Activated CD4-positive, alpha-beta T cell treated with anti-CD3 and anti-CD28 coated beads, Interleukin-2, amount 10 ng/mL, durations not matched to agents 24 days and 14 days (primary cell): ENCODE results near the gene ANGEL2. TPM values are rescaled to one million over a fixed set of nuclear protein-coding genes. Genes with fewer than 3 reads are reported as not detected.

ENCODE experiments used
- DNase-seq: peaks from one replicate; pipeline ENCODE4 v3.0.0; 2022
- H3K27ac Mint-ChIP-seq: one replicate; pipeline ENCODE4 v1.8.0; 2022; ENCODE audit warnings: mild to moderate bottlenecking, mixed read lengths
- H3K27me3 Mint-ChIP-seq: one replicate; pipeline ENCODE4 v1.8.0; 2022; ENCODE audit warnings: mixed read lengths
- H3K36me3 Mint-ChIP-seq: one replicate; pipeline ENCODE4 v1.8.0; 2022; ENCODE audit warnings: low read depth, mild to moderate bottlenecking, mixed read lengths
- H3K4me1 Mint-ChIP-seq: one replicate; pipeline ENCODE4 v1.8.0; 2021; ENCODE audit warnings: mixed read lengths
- H3K4me3 Mint-ChIP-seq: one replicate; pipeline ENCODE4 v1.8.0; 2022; ENCODE audit warnings: mild to moderate bottlenecking, moderate library complexity, mixed read lengths
- H3K9me3 Mint-ChIP-seq: one replicate; pipeline ENCODE4 v1.8.0; 2021; ENCODE audit warnings: mixed read lengths
- intact Hi-C: fragments of 100-400 bp; cut with micrococcal nuclease; formaldehyde crosslinking; loops from one replicate; pipeline ENCODE4 v1.15.1; 2023
- total RNA-seq: library from RNA; stranded (reverse); gene quantifications from 2 replicates; pipeline ENCODE4 v1.2.3, GENCODE V29; 2022

Gene ANGEL2
- total RNA-seq, 1 donor from 2014 or later, result 43.7 TPM

DNA sequence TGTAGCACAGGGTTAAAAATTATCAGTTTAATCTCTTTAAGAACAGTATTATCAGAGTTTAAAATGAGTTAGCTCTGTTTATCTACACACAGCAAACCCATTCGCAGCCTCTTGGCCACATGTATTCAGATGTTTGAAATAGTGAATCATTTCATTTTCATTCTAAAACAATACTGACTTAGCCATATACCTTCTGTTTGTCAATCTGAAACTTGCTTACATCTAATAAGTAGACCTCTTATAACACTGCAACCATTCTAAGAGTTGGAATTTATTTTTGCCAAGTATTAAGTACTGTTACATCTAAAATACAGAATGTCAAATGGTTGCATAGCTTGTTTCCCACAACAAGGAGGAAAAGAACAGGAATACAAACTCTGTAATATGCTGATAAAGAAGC is 25.4 kb downstream of the ANGEL2 start:
- DNase-seq, result no peak
- Mint-ChIP-seq H3K4me3 (no peak overlapping the region), H3K9me3 (no peaks in the 10 kb centered on the region), H3K36me3 (peaks cover 15% of the 10 kb centered on the region), H3K27ac (no peak overlapping the region), H3K4me1 (no peaks in the 10 kb centered on the region), H3K27me3 (no peaks in the 10 kb centered on the region)
- intact Hi-C loops, result no loop called here

DNA sequence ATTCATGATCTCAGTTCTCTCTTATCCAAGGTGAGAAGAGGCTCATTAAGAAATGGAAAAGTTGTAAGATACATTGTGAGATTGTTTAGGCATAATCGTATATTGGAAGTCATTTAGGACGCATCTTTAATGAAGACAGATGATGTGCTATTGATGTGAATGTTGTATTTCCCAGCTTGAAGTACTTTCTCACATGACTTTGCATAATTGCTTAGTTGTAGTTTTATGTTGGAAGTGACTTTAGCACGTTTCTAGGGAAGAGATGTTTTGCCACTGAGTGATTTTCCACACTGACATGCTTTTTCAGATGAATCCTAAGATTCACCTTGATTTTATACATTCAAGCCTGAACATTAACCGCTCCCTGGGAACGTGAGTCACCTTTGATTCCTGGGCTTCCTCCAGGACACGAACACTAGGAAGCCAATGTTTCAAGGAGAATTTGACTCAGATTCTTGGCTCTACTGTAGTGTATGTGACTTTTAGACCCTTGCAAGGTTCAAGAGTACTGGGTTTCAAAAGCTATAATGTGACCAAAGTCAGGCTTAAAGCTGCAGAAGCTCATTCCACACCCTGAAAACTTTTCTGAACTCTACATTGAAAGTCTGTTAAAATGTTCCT is 27.9 kb downstream of the ANGEL2 start:
- Mint-ChIP-seq H3K9me3 (no peaks in the 10 kb centered on the region), H3K4me1 (no peaks in the 10 kb centered on the region), H3K27ac (no peak overlapping the region), H3K36me3 (peaks cover 8% of the 10 kb centered on the region), H3K4me3 (no peak overlapping the region), H3K27me3 (no peaks in the 10 kb centered on the region)
- intact Hi-C loops, result no loop called here
- no peak for DNase-seq

DNA sequence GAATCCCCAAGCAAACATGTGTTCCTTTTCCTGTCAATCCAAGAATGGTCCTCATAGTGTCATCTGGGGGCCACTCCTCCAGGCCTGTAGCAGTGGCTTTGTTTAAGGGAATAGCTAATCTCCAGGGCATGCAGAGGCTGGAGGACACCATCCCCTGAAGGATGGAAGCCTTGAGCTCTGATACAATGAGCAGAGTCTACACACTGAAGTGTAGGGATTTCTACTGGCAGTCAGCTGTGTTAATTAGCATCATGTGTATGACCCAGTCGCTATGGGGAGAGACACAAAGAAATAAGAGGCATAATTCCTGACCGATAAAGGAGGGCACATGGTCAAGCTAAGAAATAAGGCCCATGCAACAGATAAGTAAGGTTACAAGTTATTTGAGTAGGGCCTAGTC is 29.1 kb downstream of the ANGEL2 start:
- H3K9me3 Mint-ChIP-seq, result no peaks in the 10 kb centered on the region
- intact Hi-C loops, result no loop called here
- peaks cover 3% of the 10 kb centered on the region for H3K36me3 Mint-ChIP-seq
- no peak overlapping the region for H3K27ac Mint-ChIP-seq
- peaks cover 4% of the 10 kb centered on the region for H3K4me1 Mint-ChIP-seq
- no peak for DNase-seq
- H3K4me3 Mint-ChIP-seq, result no peak overlapping the region
- H3K27me3 Mint-ChIP-seq, result no peaks in the 10 kb centered on the region

DNA sequence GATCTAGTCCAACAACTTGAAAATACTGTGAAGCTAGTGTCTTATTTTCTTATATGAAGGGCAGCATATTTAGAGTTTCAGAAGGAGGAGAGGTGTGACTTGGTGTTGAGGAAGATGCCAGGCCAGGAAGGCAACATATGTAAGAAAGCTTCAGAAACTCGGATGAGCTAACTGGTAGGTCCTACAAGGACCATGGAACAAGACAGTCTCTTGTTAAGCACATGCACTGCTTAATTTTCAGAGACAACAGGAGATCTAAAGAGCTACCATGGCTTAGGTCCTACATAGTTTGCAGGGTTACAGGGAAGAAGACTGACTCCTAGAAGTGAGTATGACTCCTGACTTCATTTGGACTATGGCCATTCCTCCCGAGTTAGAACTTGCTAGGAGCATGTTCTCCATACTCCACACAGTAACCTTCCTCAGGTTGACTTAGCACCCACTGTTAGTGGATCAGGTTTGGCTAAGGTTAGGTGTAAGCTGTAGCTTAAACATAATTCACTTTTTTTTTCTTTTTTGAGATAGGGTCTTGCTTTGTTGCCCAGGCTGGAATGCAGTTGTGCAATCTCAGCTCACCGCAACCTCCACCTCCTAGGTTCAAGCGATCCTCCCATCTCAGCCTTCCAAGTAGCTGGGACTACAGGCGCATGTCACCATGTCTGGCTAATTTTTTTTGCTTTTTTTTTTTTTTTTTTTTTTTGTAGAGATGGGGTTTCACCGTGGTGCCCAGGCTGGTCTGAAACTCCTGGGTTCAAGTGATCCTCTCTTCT is 31.0 kb downstream of the ANGEL2 start:
- Mint-ChIP-seq H3K9me3 (no peaks in the 10 kb centered on the region), H3K27me3 (no peaks in the 10 kb centered on the region), H3K4me3 (no peak overlapping the region), H3K4me1 (peaks cover 7% of the 10 kb centered on the region), H3K27ac (no peak overlapping the region), H3K36me3 (no peaks in the 10 kb centered on the region)
- intact Hi-C loops, result no loop called here
- no peak for DNase-seq

DNA sequence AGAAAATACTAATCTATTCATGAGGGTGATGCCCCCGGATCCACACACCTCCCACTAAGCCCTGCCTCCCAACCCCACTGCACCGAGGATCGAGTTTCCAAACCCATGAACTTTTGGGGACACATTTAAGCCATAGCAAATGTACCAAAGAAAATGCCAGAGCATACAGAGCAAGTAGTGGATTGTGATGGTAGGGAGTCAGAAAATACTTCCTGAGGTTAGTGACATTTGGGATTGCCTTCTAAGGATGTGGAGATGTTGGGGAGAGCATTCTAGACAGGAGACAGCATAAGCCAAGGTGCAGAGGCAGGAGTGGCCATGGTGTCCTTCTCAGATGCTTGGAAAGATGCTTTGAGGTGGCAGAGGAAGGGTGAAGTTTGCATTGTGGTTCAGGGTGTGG is 32.2 kb downstream of the ANGEL2 start:
- H3K36me3 Mint-ChIP-seq, result no peaks in the 10 kb centered on the region
- no peaks in the 10 kb centered on the region for H3K9me3 Mint-ChIP-seq
- no peak for DNase-seq
- H3K4me1 Mint-ChIP-seq, result peaks cover 13% of the 10 kb centered on the region
- H3K4me3 Mint-ChIP-seq, result no peak overlapping the region
- H3K27ac Mint-ChIP-seq, result no peak overlapping the region
- H3K27me3 Mint-ChIP-seq, result no peaks in the 10 kb centered on the region
- intact Hi-C loops, result no loop called here

DNA sequence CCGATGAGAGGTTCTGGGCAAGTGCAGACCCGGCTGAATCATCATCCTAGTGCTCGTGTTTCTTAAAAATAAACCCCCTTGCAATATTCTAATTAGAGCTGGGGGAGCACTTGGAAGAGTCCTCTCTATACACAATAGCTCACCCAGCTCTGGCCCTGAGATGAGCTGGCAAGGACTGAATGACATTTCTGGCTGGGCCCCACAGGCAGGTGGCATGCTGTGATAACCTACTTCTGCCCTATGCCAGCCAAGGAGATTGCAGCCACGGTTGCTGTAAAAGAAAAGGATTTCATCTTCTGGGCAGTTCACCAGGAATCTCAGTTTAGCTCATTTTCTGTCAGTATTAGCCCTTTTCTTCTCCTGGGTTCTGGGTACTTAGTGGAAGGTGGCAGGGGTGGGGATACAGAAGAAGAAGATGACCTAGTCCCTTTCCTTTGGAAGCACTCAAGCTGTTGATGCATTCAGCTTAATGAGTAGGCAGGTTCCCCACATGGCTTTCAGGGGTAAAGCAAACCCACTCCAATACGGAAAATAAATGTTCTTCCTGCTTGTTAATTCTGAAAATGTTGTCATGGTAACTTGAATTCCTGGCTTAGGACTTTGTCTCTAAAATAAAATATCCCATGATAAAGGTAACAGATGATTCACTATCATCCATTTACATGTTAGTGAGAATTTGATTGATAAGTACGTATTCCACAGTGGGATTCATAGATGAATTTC is 33.1 kb downstream of the ANGEL2 start:
- no peak overlapping the region for H3K27ac Mint-ChIP-seq
- H3K9me3 Mint-ChIP-seq, result no peaks in the 10 kb centered on the region
- no peak overlapping the region for H3K4me3 Mint-ChIP-seq
- no peaks in the 10 kb centered on the region for H3K36me3 Mint-ChIP-seq
- DNase-seq, result no peak
- peaks cover 13% of the 10 kb centered on the region for H3K4me1 Mint-ChIP-seq
- intact Hi-C loops, result no loop called here
- H3K27me3 Mint-ChIP-seq, result no peaks in the 10 kb centered on the region

DNA sequence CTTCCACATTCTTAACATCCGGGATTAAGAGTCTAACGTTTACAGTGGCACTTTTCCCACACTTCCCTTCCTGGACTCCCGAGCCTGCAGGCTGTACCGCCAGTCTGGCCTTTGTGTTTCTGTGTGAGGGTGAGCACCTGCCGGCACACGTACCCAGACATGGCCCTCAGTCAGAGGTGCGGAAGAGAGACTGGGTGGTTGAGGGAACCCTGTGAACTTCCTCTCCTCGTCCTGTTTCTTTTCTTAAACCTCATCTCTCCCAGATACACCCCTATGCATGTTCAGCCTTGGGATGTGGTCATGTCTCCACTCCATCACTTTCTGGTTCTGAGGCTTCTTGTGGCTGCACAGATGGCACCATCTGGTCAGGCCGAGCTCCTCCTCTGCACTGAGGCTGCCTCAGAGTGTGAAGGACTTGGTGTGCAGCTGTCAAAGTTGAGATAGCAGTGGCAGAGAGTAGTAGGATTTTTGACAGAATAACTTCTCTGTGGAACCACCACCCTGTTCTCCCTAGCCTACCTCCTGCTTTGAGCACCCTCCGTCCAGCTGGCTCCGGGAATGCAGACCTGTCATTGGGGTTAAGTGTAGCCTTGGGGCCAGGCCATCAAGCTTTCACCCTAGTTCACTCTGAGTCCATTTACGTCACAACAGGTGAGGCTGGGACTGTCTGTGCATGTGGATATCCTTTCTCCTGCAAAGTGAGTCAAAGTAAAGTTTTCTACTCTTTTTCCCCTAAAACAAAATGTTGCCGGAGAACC is 33.9 kb downstream of the ANGEL2 start:
- Mint-ChIP-seq H3K4me3 (no peak overlapping the region), H3K27me3 (no peaks in the 10 kb centered on the region), H3K36me3 (no peaks in the 10 kb centered on the region), H3K4me1 (peaks cover 13% of the 10 kb centered on the region), H3K27ac (no peak overlapping the region), H3K9me3 (no peaks in the 10 kb centered on the region)
- intact Hi-C loops, result no loop called here
- no peak for DNase-seq

DNA sequence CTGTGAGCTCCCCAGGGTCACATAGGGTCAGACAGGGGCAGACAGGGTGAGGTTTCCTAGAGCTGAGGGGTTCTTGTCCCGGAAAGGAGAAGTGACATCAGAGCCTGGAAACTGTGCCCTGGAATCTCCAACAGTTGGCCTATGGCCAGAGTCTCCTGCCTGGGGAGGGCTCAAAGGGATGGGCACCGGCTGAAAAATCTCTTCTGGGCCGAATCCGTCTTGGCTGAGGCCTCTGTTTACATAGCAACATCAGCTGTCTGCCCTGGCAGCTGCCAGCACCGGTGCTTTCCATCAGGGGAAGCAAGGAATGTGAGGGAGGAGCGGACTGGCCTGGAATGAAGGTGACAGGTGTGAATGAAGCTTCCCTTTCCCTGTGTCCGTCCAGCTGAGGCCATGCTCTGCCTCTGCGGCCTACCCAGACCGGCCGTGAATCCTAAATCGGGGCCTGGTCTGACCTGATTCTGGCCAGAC is 34.6 kb downstream of the ANGEL2 start:
- intact Hi-C loops, result no loop called here
- no peaks in the 10 kb centered on the region for H3K36me3 Mint-ChIP-seq
- no peaks in the 10 kb centered on the region for H3K9me3 Mint-ChIP-seq
- H3K27me3 Mint-ChIP-seq, result peaks cover 2% of the 10 kb centered on the region
- no peak overlapping the region for H3K4me3 Mint-ChIP-seq
- peaks cover 13% of the 10 kb centered on the region for H3K4me1 Mint-ChIP-seq
- no peak overlapping the region for H3K27ac Mint-ChIP-seq
- no peak for DNase-seq

DNA sequence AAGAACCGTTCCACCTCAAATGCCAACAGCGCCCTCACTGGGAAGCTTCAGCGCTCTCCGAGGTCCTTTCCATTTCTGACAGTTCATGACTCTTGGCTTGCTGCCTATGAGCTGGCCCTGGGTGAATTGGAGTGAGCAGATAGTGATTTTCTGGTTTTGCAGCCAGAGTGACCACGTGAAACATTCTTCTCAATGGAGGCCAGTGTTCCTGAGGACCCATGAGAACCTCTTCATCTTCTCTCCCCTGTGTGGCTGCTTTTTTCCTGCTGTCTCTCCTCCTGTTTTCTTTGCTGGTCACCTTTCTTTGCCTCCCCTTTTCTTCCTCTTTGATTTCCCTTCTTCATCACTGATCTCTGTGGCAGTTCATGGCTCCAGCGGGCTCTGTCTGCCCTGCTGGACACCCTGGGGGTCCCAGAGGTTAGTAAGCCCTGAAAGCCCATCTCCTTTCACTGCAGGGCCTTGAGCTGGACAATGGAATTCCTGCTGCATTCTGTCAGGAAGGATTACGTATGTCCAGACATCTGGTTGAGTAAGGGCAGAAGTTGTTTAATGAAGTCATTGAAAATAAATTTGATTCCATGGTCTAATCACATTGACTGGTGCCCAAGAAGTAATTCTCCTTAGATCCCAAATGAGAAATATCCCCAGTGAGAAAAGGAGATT is 35.4 kb downstream of the ANGEL2 start:
- Mint-ChIP-seq H3K4me3 (no peak overlapping the region), H3K27me3 (peaks cover 2% of the 10 kb centered on the region), H3K36me3 (no peaks in the 10 kb centered on the region), H3K9me3 (no peaks in the 10 kb centered on the region), H3K27ac (no peak overlapping the region), H3K4me1 (peaks cover 13% of the 10 kb centered on the region)
- no peak for DNase-seq
- intact Hi-C loops, result no loop called here

DNA sequence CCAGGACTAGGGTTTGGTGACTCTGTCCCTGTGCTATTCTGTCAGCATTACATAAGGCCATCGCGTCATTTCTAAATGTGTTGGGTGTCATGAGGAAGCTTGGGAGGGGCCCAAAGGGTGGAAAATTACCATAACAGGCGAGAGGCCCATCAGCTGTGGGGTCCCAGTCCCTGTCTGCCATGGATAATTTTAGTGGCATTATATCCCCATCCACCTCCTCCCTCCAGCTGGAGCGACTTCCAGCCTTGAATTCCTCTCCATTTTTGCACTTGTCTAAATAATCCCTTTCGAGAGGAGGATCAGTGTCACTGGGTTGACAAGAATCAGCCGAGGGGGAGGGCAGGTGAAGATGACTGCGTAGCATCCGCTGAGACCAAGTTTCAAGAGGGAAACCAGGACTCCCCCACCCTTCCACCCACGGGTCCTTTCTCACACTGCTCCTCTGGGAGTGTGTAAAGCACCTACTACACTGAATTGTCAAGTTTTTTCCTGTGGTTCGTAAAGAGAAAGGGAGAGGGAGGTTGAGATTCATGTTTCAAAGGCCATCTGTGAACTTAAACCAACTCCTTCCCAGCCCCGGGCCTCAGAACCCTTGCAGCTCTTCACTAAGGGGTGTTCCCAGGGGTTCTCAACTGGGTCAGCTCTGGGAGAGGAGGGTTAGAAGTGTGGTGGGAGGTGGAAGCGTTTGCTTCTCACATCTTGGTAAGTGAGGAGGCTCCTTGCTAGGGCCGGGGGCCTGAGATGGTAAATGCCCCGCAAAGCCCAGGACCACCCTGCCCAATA is 36.1 kb downstream of the ANGEL2 start:
- no peaks in the 10 kb centered on the region for H3K9me3 Mint-ChIP-seq
- H3K27me3 Mint-ChIP-seq, result peaks cover 2% of the 10 kb centered on the region
- DNase-seq, result no peak
- H3K4me3 Mint-ChIP-seq, result no peak overlapping the region
- H3K4me1 Mint-ChIP-seq, result peaks cover 13% of the 10 kb centered on the region
- no peak overlapping the region for H3K27ac Mint-ChIP-seq
- intact Hi-C loops, result no loop called here
- H3K36me3 Mint-ChIP-seq, result no peaks in the 10 kb centered on the region

DNA sequence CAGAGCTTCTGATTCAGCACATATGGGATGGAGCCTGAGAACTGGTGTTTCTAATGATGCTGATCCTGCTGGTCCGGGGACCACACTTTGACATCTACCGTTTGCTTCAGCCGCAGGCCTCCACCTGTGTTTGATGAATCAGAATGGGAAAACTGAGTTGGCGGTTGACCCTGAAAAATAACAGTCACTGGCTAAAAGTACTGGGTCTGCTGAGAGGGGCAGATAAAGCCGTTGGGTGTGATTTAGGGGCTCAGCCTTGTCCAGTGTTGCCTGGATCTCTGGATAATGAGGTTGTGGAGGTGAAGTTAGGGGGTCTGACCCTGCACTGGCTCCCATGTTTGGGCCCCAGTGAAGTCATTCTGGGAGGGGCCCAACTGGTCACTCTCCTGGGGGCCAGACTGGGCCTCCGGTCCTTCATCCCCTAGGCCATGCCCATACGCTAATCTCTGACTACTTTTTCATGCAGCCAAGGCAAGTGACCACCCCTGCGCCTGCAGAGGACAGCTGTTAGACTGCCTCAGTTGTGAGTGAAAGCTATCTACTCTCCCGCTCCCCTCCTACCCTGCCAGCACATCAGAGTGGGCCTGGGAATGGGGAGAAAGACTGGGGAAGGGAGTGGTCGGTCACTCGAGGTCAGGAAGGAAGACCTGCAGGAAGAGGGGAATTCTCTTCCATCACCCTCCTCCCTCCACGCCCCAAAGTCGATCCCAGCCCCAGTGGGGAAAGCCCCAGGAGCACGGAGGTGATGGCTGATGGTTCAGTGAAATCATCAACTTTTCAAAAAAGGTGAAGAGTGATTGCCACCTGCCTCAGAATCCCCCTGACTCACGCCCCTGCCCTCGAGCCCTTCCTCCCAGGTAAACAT is 37.7 kb downstream of the ANGEL2 start:
- H3K27me3 Mint-ChIP-seq, result peaks cover 2% of the 10 kb centered on the region
- DNase-seq, result no peak
- H3K4me3 Mint-ChIP-seq, result no peak overlapping the region
- intact Hi-C loops, result no loop called here
- H3K9me3 Mint-ChIP-seq, result no peaks in the 10 kb centered on the region
- H3K4me1 Mint-ChIP-seq, result peaks cover 13% of the 10 kb centered on the region
- H3K27ac Mint-ChIP-seq, result no peak overlapping the region
- no peaks in the 10 kb centered on the region for H3K36me3 Mint-ChIP-seq

DNA sequence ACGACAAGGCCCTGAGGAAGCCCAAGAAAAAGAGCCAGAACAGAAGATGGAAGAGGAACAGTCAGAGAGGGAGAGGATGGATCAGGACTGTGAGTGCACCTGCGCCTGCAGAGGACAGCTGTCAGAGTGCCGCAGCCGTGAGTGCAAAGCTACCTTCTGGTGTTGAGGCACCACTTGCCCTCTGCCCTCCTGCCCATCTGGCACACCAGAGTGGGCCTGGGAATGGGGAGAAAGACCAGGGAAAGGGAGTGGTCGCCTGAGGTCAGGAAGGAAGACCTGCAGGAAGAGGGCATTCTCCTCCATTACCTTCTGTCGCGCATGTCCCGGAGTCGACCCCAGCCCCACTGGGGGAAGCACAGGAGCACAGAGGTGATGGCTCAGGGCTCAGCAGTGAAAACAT is 39.1 kb downstream of the ANGEL2 start:
- Mint-ChIP-seq H3K4me3 (no peak overlapping the region), H3K27ac (no peak overlapping the region), H3K4me1 (peaks cover 9% of the 10 kb centered on the region), H3K36me3 (no peaks in the 10 kb centered on the region), H3K9me3 (no peaks in the 10 kb centered on the region), H3K27me3 (peaks cover 2% of the 10 kb centered on the region)
- intact Hi-C loops, result no loop called here
- no peak for DNase-seq
